ENCODE measurements around the gene FANCC. TPM values are rescaled to one million over a fixed set of nuclear protein-coding genes. Genes with fewer than 3 reads are reported as not detected.

Gene FANCC
- polyA plus RNA-seq, 4 donors = 4.9 to 20.6 (median 7.1) TPM

- 73 to 90% (median 81%) methylated on average over 9 of the region's 9 CpGs for WGBS, 3 donors
- Histone ChIP-seq H3K27me3 (ENCODE audit: control insufficient read depth in 3 of 3, insufficient read depth in 3 of 3, low read length in 3 of 3) (no peaks in the 10 kb centered on the region), H3K27ac (ENCODE audit: low read depth in 1 of 3, low read length in 2 of 3) (no peak overlapping the region), H3K36me3 (ENCODE audit: control insufficient read depth in 3 of 3, insufficient read depth in 2 of 3, low read depth in 1 of 3, low read length in 3 of 3) (peaks cover 0 to 16% (median 1%) of the 10 kb centered on the region in 3 donors), H3K9me3 (ENCODE audit: control insufficient read depth in 2 of 2, insufficient read depth in 1 of 2, low read depth in 1 of 2, low read length in 1 of 2) (peaks cover 0 to 10% of the 10 kb centered on the region in 2 donors), H3K4me3 (ENCODE audit: low read depth in 1 of 3, low read length in 3 of 3) (no peak overlapping the region), H3K4me1 (ENCODE audit: control insufficient read depth in 3 of 3, insufficient read depth in 2 of 3, low read depth in 1 of 3, low read length in 2 of 3) (no peaks in the 10 kb centered on the region)
- FAIRE-seq (no peak), DNase-seq (no peak)
Measured at GRCh38 chr9:95250462-95251221, 66.9 kb downstream of the FANCC start.

GRCh38 chr9:95249986-95250385 lies 67.5 kb downstream of the FANCC start:
- Histone ChIP-seq H3K4me3 (ENCODE audit: low read depth in 1 of 3, low read length in 3 of 3) (no peak overlapping the region), H3K36me3 (ENCODE audit: control insufficient read depth in 3 of 3, insufficient read depth in 2 of 3, low read depth in 1 of 3, low read length in 3 of 3) (peaks cover 0 to 14% (median 1%) of the 10 kb centered on the region in 3 donors), H3K27ac (ENCODE audit: low read depth in 1 of 3, low read length in 2 of 3) (no peak overlapping the region), H3K27me3 (ENCODE audit: control insufficient read depth in 3 of 3, insufficient read depth in 3 of 3, low read length in 3 of 3) (no peaks in the 10 kb centered on the region), H3K9me3 (ENCODE audit: control insufficient read depth in 2 of 2, insufficient read depth in 1 of 2, low read depth in 1 of 2, low read length in 1 of 2) (peaks cover 0 to 7% of the 10 kb centered on the region in 2 donors), H3K4me1 (ENCODE audit: control insufficient read depth in 3 of 3, insufficient read depth in 2 of 3, low read depth in 1 of 3, low read length in 2 of 3) (no peaks in the 10 kb centered on the region)
- WGBS, 3 donors = 19 to 64% (median 46%) methylated on average over 2 of the region's 2 CpGs
- DNase-seq (no peak), FAIRE-seq (no peak)

GRCh38 chr9:95246547-95246946 lies 71.0 kb downstream of the FANCC start:
- 89 to 100% (median 100%) methylated on average over 1 of the region's 1 CpG for WGBS, 3 donors
- Histone ChIP-seq H3K4me1 (ENCODE audit: control insufficient read depth in 3 of 3, insufficient read depth in 2 of 3, low read depth in 1 of 3, low read length in 2 of 3) (no peaks in the 10 kb centered on the region), H3K36me3 (ENCODE audit: control insufficient read depth in 3 of 3, insufficient read depth in 2 of 3, low read depth in 1 of 3, low read length in 3 of 3) (peaks cover 0 to 8% (median 2%) of the 10 kb centered on the region in 3 donors), H3K9me3 (ENCODE audit: control insufficient read depth in 2 of 2, insufficient read depth in 1 of 2, low read depth in 1 of 2, low read length in 1 of 2) (no peaks in the 10 kb centered on the region), H3K27me3 (ENCODE audit: control insufficient read depth in 3 of 3, insufficient read depth in 3 of 3, low read length in 3 of 3) (no peaks in the 10 kb centered on the region), H3K4me3 (ENCODE audit: low read depth in 1 of 3, low read length in 3 of 3) (no peak overlapping the region), H3K27ac (ENCODE audit: low read depth in 1 of 3, low read length in 2 of 3) (no peak overlapping the region)
- DNase-seq = no peak
- FAIRE-seq = no peak

DNA sequence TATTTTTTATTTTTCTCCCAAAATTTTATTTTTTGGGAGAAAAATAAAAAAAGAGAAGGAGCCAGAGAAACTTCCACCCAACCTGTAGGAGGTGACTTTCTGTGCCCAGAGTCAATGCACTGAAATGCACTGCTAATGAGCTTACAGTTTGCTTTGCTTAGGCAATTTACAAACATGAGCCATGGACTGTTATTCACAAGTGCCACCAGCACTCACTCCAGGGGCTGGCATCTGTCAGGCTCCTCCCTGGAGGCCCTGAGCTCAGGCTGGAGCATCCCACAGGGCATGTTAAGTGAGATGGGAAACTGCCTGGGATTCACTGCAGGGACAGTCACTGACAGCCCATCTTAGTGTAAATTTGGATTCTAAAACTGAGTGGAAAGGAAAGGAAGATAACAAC lies 74.9 kb downstream of the FANCC start:
- FAIRE-seq (no peak), DNase-seq (no peak)
- H3K9me3 ChIP-seq (ENCODE audit: control insufficient read depth in 2 of 2, insufficient read depth in 1 of 2, low read depth in 1 of 2, low read length in 1 of 2) = no peaks in the 10 kb centered on the region
- no peak overlapping the region for H3K27ac ChIP-seq (ENCODE audit: low read depth in 1 of 3, low read length in 2 of 3)
- H3K4me3 ChIP-seq (ENCODE audit: low read depth in 1 of 3, low read length in 3 of 3) = no peak overlapping the region
- no peaks in the 10 kb centered on the region for H3K4me1 ChIP-seq (ENCODE audit: control insufficient read depth in 3 of 3, insufficient read depth in 2 of 3, low read depth in 1 of 3, low read length in 2 of 3)
- no peaks in the 10 kb centered on the region for H3K27me3 ChIP-seq (ENCODE audit: control insufficient read depth in 3 of 3, insufficient read depth in 3 of 3, low read length in 3 of 3)
- H3K36me3 ChIP-seq (ENCODE audit: control insufficient read depth in 3 of 3, insufficient read depth in 2 of 3, low read depth in 1 of 3, low read length in 3 of 3) = peaks cover 0 to 15% (median 2%) of the 10 kb centered on the region in 3 donors

DNA sequence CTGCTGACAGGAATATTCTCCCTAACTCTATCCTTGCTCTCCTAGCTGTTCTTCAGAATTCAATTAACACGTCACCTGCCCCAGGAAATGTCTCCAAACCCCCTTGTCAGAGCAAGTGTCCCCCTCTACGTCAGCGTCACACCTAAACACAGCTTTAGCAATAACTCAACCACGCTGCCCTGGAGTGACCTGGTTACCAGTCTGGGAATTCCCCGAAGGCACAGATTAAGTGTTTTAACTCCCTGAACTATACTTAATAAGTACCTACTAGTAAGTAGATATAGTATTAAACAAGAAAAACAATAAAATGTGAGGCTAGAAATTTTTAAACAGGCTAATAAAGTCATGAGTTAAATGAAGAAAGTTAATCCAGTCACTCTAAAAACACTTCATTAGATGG lies 78.4 kb downstream of the FANCC start:
- no peaks in the 10 kb centered on the region for H3K9me3 ChIP-seq (ENCODE audit: control insufficient read depth in 2 of 2, insufficient read depth in 1 of 2, low read depth in 1 of 2, low read length in 1 of 2)
- H3K4me3 ChIP-seq (ENCODE audit: low read depth in 1 of 3, low read length in 3 of 3) = no peak overlapping the region
- FAIRE-seq = no peak
- DNase-seq = no peak
- no peak overlapping the region for H3K27ac ChIP-seq (ENCODE audit: low read depth in 1 of 3, low read length in 2 of 3)
- no peaks in the 10 kb centered on the region for H3K27me3 ChIP-seq (ENCODE audit: control insufficient read depth in 3 of 3, insufficient read depth in 3 of 3, low read length in 3 of 3)
- WGBS, 3 donors = 91 to 95% (median 93%) methylated on average over 5 of the region's 5 CpGs
- no peaks in the 10 kb centered on the region for H3K4me1 ChIP-seq (ENCODE audit: control insufficient read depth in 3 of 3, insufficient read depth in 2 of 3, low read depth in 1 of 3, low read length in 2 of 3)
- H3K36me3 ChIP-seq (ENCODE audit: control insufficient read depth in 3 of 3, insufficient read depth in 2 of 3, low read depth in 1 of 3, low read length in 3 of 3) = peaks cover 0 to 7% (median 0%) of the 10 kb centered on the region in 3 donors

- Histone ChIP-seq H3K4me3 (ENCODE audit: low read depth in 1 of 3, low read length in 3 of 3) (no peak overlapping the region), H3K27me3 (ENCODE audit: control insufficient read depth in 3 of 3, insufficient read depth in 3 of 3, low read length in 3 of 3) (no peaks in the 10 kb centered on the region), H3K9me3 (ENCODE audit: control insufficient read depth in 2 of 2, insufficient read depth in 1 of 2, low read depth in 1 of 2, low read length in 1 of 2) (no peaks in the 10 kb centered on the region), H3K36me3 (ENCODE audit: control insufficient read depth in 3 of 3, insufficient read depth in 2 of 3, low read depth in 1 of 3, low read length in 3 of 3) (peaks cover 0 to 7% (median 0%) of the 10 kb centered on the region in 3 donors), H3K27ac (ENCODE audit: low read depth in 1 of 3, low read length in 2 of 3) (no peak overlapping the region), H3K4me1 (ENCODE audit: control insufficient read depth in 3 of 3, insufficient read depth in 2 of 3, low read depth in 1 of 3, low read length in 2 of 3) (no peaks in the 10 kb centered on the region)
- FAIRE-seq (no peak), DNase-seq (no peak)
- 94 to 98% (median 97%) methylated on average over 7 of the region's 7 CpGs for whole genome bisulfite sequencing, 3 donors
Measured at GRCh38 chr9:95237336-95237735, 80.2 kb downstream of the FANCC start.

GRCh38 chr9:95230046-95230445 lies 87.5 kb downstream of the FANCC start:
- no peak overlapping the region for H3K4me3 ChIP-seq (ENCODE audit: low read depth in 1 of 3, low read length in 3 of 3)
- DNase-seq (peak in 1 of 2 donors; percentile 48), FAIRE-seq (no peak)
- H3K36me3 ChIP-seq (ENCODE audit: control insufficient read depth in 3 of 3, insufficient read depth in 2 of 3, low read depth in 1 of 3, low read length in 3 of 3) = peaks cover 0 to 6% (median 0%) of the 10 kb centered on the region in 3 donors
- no peak overlapping the region for H3K27ac ChIP-seq (ENCODE audit: low read depth in 1 of 3, low read length in 2 of 3)
- peaks cover 0 to 10% (median 0%) of the 10 kb centered on the region in 3 donors for H3K4me1 ChIP-seq (ENCODE audit: control insufficient read depth in 3 of 3, insufficient read depth in 2 of 3, low read depth in 1 of 3, low read length in 2 of 3)
- peaks cover 0 to 3% of the 10 kb centered on the region in 2 donors for H3K9me3 ChIP-seq (ENCODE audit: control insufficient read depth in 2 of 2, insufficient read depth in 1 of 2, low read depth in 1 of 2, low read length in 1 of 2)
- no peaks in the 10 kb centered on the region for H3K27me3 ChIP-seq (ENCODE audit: control insufficient read depth in 3 of 3, insufficient read depth in 3 of 3, low read length in 3 of 3)
- WGBS, 3 donors = 95 to 98% (median 96%) methylated on average over 6 of the region's 6 CpGs

- 67 to 84% (median 77%) methylated on average over 4 of the region's 4 CpGs for WGBS, 3 donors
- Histone ChIP-seq H3K9me3 (ENCODE audit: control insufficient read depth in 2 of 2, insufficient read depth in 1 of 2, low read depth in 1 of 2, low read length in 1 of 2) (peaks cover 0 to 3% of the 10 kb centered on the region in 2 donors), H3K27me3 (ENCODE audit: control insufficient read depth in 3 of 3, insufficient read depth in 3 of 3, low read length in 3 of 3) (no peaks in the 10 kb centered on the region), H3K27ac (ENCODE audit: low read depth in 1 of 3, low read length in 2 of 3) (no peak overlapping the region), H3K4me3 (ENCODE audit: low read depth in 1 of 3, low read length in 3 of 3) (no peak overlapping the region), H3K4me1 (ENCODE audit: control insufficient read depth in 3 of 3, insufficient read depth in 2 of 3, low read depth in 1 of 3, low read length in 2 of 3) (peaks cover 0 to 17% (median 0%) of the 10 kb centered on the region in 3 donors), H3K36me3 (ENCODE audit: control insufficient read depth in 3 of 3, insufficient read depth in 2 of 3, low read depth in 1 of 3, low read length in 3 of 3) (peaks cover 0 to 6% (median 0%) of the 10 kb centered on the region in 3 donors)
- FAIRE-seq (no peak), DNase-seq (peak in 1 of 2 donors; percentile 55)
Measured at GRCh38 chr9:95229230-95229915, 88.1 kb downstream of the FANCC start.
